Measurements from ENCODE around the gene NCOA6.
A peak's percentile ranks its signal among the peaks of the same experiment; 100 is the strongest.

DNA sequence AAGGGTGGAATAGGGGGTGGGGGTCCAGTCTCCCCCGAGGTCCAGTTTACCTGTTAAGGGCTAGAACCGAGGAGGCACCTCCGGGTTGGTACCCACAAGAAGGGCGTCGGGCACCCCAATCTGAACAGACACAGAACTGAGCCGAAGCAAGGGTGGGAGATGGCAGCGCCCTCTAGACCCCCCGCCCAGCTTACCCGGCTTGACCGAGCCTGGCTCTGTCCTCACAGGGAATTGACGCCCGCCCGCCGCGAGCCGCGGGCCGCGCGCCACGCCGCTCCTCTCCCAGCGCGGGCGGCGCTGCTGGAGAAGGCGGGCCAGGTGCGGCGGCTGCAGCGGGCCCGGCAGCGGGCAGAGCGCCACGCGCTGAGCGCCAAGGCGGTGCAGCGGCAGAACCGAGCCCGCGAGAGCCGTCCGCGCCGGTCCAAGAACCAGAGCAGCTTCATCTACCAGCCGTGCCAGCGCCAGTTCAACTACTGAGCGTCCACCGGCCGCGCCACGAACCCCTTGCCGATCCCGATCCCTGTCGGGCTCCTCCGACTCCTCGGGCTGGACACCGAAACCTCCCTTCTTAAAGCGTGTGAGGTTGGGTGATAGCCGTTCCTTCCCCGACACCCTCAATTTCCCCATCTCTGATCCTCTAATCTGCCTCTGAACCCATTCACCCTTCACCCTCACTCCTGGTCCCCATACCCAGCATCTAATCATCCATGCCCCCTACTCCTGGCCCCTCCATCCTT, 115.5 kb downstream of the NCOA6 start:
- no peak for TF ChIP-seq RFX5 (IDR thresholded peaks at IDR 0.05; ENCODE audit: low read length)
- TF ChIP-seq, protein P1, sequence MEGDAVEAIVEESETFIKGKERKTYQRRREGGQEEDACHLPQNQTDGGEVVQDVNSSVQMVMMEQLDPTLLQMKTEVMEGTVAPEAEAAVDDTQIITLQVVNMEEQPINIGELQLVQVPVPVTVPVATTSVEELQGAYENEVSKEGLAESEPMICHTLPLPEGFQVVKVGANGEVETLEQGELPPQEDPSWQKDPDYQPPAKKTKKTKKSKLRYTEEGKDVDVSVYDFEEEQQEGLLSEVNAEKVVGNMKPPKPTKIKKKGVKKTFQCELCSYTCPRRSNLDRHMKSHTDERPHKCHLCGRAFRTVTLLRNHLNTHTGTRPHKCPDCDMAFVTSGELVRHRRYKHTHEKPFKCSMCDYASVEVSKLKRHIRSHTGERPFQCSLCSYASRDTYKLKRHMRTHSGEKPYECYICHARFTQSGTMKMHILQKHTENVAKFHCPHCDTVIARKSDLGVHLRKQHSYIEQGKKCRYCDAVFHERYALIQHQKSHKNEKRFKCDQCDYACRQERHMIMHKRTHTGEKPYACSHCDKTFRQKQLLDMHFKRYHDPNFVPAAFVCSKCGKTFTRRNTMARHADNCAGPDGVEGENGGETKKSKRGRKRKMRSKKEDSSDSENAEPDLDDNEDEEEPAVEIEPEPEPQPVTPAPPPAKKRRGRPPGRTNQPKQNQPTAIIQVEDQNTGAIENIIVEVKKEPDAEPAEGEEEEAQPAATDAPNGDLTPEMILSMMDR (IDR thresholded peaks at IDR 0.05) = peak; percentile 39; the same call in 1 of the 2 replicates
- no peak for TF ChIP-seq FOXM1 (IDR thresholded peaks at IDR 0.05; ENCODE audit: low read depth)
- TF ChIP-seq, protein P2, sequence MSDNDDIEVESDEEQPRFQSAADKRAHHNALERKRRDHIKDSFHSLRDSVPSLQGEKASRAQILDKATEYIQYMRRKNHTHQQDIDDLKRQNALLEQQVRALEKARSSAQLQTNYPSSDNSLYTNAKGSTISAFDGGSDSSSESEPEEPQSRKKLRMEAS (IDR thresholded peaks at IDR 0.05; ENCODE audit: low read depth) = peak; percentile 42; the same call in 1 of the 2 replicates
- no peak; the same call in 1 of the 2 replicates for TF ChIP-seq POLR2AphosphoS5 (IDR thresholded peaks at IDR 0.05; ENCODE audit: low read depth, low read length)
